HPDE6-E6E7 (cell line): Measurements from ENCODE around the gene GLI3.
A peak's percentile ranks its signal among the peaks of the same experiment; 100 is the strongest.

ENCODE experiments used
- DNase-seq: peaks from one replicate; pipeline ENCODE4 v3.0.0; 2011; ENCODE audit warnings: missing footprints; ENCODE audit errors: extremely low spot score

GLI3 gene

DNA sequence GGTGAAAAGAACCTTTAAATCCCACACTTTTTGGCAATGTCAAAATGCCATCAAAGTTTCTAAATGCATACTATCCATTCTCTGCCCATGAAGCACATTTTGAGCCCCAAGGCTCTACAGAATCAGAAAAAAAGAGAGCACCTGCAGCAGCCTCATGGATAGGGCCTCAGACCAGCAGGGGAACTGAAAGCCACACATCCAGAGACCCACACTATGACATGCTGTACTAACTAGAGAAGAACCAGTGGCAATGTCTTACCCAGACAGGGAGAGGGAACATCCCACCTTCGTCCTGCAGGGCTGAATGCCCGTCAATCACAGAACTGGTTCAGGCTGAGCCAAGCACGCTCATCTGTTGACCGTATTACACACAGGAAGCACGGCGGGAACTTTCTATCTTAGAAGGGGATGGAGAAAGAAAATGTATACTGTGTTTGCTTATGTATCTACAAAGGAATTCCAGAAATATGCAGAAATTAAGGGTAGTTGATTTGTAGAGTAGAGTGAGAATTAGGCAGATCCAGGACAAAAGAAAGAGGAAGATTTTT is 237.2 kb downstream of the GLI3 start:
- DNase-seq, result no peak

DNA sequence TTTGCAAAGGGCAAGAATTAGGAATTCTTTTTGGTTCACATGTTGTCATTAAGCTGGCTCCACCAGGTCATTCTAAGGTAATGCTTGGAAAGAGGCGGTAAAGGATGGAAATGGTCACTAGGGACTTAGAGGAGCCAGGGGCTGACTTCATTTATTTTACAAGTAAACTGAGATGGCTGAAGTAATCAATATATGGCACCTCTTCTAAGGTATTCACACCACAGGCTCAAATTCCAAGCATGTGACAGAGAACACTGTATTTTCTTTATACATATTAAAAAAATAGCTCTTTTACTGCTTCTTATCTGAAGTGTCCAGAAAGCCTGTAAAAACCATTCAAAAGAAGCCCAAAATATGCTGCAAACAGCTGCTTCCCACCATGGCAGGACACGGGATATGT is 239.0 kb downstream of the GLI3 start:
- no peak for DNase-seq

- DNase-seq, result no peak
Observed at GRCh38 chr7:41997151-41997550, 239.9 kb downstream of the GLI3 start.

GRCh38 chr7:41996381-41997035 is 240.5 kb downstream of the GLI3 start:
- DNase-seq, result peak; percentile 26

DNA sequence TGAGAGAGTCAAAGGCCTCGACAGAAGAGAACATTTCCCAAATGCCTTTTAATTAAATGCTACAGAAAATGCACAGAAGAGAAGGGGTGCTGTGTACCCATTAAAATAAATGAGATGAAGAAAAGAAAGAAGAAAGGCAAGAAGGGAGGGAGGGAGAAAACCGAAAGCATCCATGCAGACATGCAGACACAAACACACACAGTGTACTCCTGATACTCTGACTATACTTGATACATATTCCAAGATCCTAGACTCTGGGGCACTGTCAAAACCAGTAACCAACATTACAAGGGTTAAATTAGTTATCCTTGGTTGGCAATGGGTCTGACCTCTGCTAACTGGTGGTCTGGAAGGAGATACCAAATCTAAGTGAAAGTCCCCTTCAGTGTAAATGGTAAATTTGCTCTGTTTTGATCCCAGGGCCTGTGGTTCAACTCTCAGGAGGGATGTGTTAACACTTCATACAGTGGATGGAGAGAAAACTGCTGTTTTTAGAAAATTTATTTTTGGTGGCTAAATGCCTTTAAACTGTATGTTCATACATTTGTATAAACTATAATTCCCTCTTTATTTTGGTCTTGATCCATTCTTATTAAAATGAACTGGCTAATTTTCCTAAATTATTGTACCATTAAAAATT is 241.3 kb downstream of the GLI3 start:
- DNase-seq, result no peak

- DNase-seq, result no peak
Observed at GRCh38 chr7:41994746-41995110, 242.3 kb downstream of the GLI3 start.

GRCh38 chr7:41994036-41994745 is 242.8 kb downstream of the GLI3 start:
- no peak for DNase-seq

GRCh38 chr7:41992881-41993867 is 243.8 kb downstream of the GLI3 start:
- no peak for DNase-seq

DNA sequence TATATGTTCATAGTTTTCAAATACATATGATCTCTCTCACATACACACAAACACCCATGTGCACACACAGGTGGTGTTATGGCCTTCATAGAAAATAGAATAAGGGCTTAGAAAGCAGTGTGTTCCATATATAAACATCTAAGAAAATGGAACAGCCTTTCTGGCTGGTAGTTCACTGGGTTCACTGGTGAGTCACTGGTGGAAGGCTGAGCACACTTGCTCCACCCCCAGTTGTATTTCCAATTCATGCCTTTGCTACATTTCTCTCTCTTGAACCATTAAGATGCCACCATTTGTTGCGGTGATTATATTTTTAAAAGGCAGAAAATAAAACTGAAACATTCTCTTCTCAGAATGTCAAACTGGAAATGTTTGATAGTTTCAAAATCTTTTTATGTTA is 252.1 kb downstream of the GLI3 start:
- DNase-seq, result peak; percentile 54

DNA sequence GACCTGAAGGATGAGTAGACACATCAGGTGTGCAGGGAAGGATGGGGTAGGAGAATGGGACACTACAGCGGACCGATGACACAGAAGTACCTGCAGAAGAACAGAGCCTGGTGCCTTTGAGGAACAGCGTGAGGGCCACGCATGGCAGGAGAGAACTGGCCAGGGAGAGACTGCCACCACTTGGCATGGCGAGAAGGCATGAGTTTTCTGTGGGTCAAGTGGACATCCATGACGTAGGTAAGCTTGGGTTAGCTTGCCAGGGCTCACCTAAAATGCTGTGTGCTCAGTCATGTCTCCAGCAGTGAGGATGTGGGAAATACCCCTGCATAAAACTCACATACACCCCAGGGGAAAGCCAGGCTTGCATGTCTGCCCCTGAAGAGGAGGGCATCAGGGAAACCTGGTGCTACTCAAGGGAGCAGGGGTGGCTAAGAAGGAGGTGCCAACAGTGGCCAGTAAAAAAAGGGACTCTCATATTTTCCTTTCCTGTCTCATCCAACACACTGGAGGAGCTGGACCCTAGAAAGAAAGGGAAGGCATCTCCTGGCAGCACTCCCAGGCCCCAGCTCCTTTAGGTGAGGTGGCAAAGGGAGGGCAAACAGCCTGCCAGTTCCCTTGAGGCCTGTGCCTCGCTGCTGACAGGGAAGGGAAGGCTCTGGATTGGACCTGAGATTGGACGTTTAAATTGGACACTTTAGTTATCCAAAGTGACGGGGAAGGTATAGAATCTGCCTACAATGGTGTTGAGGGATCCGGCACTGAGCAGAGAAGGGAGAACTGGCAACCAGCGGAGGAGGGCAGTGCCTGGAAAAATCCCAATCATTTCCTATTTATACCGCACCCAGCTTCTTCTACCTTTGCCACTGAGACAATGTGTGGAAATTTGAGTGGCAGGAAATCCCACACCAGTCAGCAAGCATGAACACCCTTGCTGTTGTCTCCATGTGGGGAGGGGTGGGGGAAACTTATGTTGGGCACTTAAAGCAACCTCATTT is 255.7 kb downstream of the GLI3 start:
- DNase-seq, result no peak

GRCh38 chr7:41979834-41980307 is 257.1 kb downstream of the GLI3 start:
- DNase-seq, result no peak

DNA sequence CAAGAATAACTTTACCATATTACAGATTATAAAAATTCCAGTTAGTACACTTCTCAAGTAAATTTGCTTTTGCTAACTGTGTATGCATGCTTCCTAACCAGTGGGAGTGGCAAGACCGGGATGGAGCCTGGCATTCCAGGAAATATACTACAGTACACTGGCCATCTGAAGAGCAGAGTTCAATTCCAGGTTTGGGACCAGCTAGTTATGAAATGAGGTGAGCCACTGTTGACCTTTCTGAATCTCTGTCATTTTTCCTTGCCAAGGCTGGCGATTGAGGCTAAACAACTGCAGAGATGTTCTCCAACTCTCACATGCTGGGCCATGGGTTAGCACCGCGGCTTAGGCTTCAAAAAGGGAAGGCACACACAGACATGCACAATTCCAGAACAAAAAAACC is 258.2 kb downstream of the GLI3 start:
- no peak for DNase-seq

- no peak for DNase-seq
Observed at GRCh38 chr7:41977661-41978060, 259.3 kb downstream of the GLI3 start.

DNA sequence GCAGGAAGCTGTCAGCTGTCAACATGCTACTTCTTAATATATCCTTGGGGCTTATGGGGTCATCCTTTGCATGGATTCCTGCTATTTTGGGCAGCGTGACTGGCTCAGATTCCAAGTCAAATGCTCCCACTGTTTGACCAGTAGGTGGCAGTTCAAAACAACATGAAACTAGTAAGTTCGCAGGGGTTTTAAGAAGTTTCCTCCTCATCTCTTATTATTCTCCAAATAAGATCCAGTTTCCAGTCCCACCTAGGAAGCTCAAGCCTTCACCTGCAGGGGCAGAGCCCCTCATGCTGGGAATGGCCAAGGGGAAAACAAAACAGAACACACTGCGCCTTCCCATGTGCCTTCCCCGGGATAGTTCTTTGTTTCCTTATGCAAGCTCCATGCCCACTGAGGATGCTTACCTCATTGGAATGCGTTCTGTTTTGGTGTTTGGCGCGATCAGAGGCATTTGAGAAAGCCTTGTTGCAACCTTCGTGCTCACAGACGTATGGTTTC is 259.8 kb downstream of the GLI3 start:
- DNase-seq, result no peak

DNA sequence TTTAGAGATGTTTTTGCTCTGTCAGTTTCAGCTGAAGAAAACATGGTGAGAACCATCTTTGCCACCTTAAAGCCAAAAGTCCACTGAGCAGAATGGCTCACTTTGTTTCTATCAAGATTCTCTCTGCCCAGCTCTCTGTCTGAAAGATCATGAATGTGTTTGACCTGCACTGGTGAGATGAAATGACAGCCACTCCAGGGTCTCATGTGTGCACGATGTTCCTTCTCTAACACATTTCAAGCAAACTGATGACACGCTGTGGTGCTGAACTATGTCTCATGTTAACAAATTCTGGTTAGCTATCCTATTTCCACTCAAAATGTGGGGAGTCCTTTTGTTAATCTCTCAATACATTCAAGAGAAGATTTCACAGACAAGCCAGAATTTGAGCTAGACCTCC is 260.6 kb downstream of the GLI3 start:
- no peak for DNase-seq

GRCh38 chr7:41975849-41976248 is 261.2 kb downstream of the GLI3 start:
- DNase-seq, result no peak

GRCh38 chr7:41974870-41975557 is 262.0 kb downstream of the GLI3 start:
- no peak for DNase-seq

DNA sequence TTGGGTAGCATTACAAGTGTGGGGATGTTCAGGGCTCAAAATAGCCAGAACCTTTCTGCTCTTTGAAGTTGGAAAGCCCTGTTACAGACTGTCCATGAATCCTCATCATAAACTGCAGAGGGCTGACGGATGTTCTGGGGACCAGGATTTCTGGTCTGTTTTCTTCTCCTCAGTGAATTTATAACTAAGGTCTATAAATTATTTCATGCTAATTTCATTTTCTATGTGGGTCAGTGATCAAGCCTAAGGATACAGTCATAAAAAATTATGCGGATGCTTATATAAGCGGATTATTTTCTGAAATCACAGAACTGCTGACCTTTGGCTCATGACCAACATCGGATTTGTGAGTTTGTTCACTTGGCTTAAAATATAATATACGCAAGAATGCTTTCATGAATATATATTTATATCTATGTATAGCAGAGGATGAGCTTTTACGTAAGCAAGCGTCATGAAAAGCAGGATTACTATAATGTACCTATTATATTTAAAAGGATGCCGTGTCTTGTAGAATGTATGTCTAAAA is 263.7 kb downstream of the GLI3 start:
- no peak for DNase-seq

DNA sequence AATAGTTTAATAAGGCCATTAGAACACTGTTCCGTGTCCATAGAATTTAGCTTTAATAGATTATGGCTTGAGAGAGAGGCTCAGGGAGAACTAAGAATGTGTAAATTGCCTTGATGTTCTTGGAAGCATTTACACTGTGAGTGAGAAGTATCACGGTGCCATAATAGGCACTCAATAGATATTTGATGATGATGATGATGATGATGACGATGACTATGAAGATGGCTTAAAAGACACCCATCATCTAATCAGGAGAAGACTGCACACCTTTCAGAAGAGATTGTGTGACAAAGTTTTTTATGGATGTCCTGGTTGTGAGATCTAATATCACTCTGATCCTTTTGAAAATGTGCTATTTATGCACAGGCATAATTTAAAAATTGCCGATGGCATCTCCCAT is 264.2 kb downstream of the GLI3 start:
- DNase-seq, result no peak
